Measurements from ENCODE around the gene LSM12. TPM values are rescaled to one million over a fixed set of nuclear protein-coding genes. Genes with fewer than 3 reads are reported as not detected.
A peak's percentile ranks its signal among the peaks of the same experiment; 100 is the strongest.
"Not testable (repeated sequence)": the region's sequence is repeated elsewhere in the genome, so short reads cannot be mapped to it uniquely, and the experiment has no call there.

LSM12 gene
- total RNA-seq, 1 experiment from 2014 or later, result 128 TPM

- TF ChIP-seq, protein P1, sequence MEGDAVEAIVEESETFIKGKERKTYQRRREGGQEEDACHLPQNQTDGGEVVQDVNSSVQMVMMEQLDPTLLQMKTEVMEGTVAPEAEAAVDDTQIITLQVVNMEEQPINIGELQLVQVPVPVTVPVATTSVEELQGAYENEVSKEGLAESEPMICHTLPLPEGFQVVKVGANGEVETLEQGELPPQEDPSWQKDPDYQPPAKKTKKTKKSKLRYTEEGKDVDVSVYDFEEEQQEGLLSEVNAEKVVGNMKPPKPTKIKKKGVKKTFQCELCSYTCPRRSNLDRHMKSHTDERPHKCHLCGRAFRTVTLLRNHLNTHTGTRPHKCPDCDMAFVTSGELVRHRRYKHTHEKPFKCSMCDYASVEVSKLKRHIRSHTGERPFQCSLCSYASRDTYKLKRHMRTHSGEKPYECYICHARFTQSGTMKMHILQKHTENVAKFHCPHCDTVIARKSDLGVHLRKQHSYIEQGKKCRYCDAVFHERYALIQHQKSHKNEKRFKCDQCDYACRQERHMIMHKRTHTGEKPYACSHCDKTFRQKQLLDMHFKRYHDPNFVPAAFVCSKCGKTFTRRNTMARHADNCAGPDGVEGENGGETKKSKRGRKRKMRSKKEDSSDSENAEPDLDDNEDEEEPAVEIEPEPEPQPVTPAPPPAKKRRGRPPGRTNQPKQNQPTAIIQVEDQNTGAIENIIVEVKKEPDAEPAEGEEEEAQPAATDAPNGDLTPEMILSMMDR (conservative IDR thresholded peaks at IDR 0.05), result no peak
- Histone ChIP-seq H4K91ac (ENCODE audit: insufficient read length, low read depth, low read length) (no peak overlapping the region), H3K79me2 (ENCODE audit: insufficient read depth, low read length) (peaks cover 23% of the 10 kb centered on the region), H3K4ac (ENCODE audit: low read depth, low read length) (no peak overlapping the region), H4K8ac (replicated peaks; ENCODE audit: insufficient read length, low read depth, low read length) (no peak overlapping the region), H2BK120ac (ENCODE audit: low read depth, low read length, poor library complexity, severe bottlenecking) (no peak overlapping the region), H3K4me2 (ENCODE audit: insufficient read depth, insufficient read length, low read length) (no peak overlapping the region), H3K23ac (ENCODE audit: insufficient read length, low read depth, low read length) (no peak overlapping the region), H3K56ac (ENCODE audit: insufficient read length, low read depth, low read length) (no peak overlapping the region), H4K5ac (ENCODE audit: insufficient read length, low read depth, low read length) (no peak overlapping the region), H3K4me1 (ENCODE audit: insufficient read depth, low read length) (no peaks in the 10 kb centered on the region), H3K14ac (ENCODE audit: insufficient read depth, low read length) (no peak overlapping the region), H3K18ac (ENCODE audit: insufficient read length, low read depth, low read length) (no peak overlapping the region), H2BK12ac (ENCODE audit: insufficient read length, low read depth, low read length) (no peak overlapping the region), H3K9me3 (ENCODE audit: control insufficient read depth, low read depth, low read length) (no peaks in the 10 kb centered on the region), H2BK5ac (ENCODE audit: insufficient read length, low read length) (no peak overlapping the region), H3K9ac (ENCODE audit: extremely low read depth, insufficient read length, low read length) (no peak overlapping the region), H3T11ph (ENCODE audit: low read length) (no peak overlapping the region), H2AK5ac (ENCODE audit: insufficient read length, low read length) (no peak overlapping the region), H3K27ac (ENCODE audit: insufficient read length, low read depth, low read length) (no peak overlapping the region), H3K79me1 (ENCODE audit: insufficient read depth, low read depth, low read length, poor library complexity, severe bottlenecking) (peaks cover 18% of the 10 kb centered on the region), H2AFZ (ENCODE audit: low read length) (no peak overlapping the region), H4K20me1 (ENCODE audit: control insufficient read depth, insufficient read depth, insufficient read length) (no peaks in the 10 kb centered on the region), H2BK15ac (ENCODE audit: low read depth, low read length) (no peak overlapping the region), H3K27me3 (ENCODE audit: insufficient read depth, low read length) (no peaks in the 10 kb centered on the region), H2BK20ac (ENCODE audit: low read depth, low read length, poor library complexity, severe bottlenecking) (no peak overlapping the region), H3K23me2 (ENCODE audit: insufficient read length, low read depth, low read length, poor library complexity, severe bottlenecking) (no peaks in the 10 kb centered on the region)
- H3K4me3 Mint-ChIP-seq, result no peak overlapping the region
- peaks cover 5 to 6% of the 10 kb centered on the region in 2 experiments for H3K4me1 Mint-ChIP-seq
- H3K36me3 Mint-ChIP-seq (ENCODE audit: insufficient read depth in 1 of 3, low read depth in 3 of 3), result peaks cover 32 to 82% (median 65%) of the 10 kb centered on the region in 3 experiments
- no peaks in the 10 kb centered on the region for H3K9me3 Mint-ChIP-seq
- H3K27me3 Mint-ChIP-seq (ENCODE audit: low read depth), result no peaks in the 10 kb centered on the region
- H3K27ac Mint-ChIP-seq, result peak overlapping the region in 1 of 3 experiments; percentile 40; a peak in 1 of 7 replicates
- DNase-seq, result no peak
- no CpG with 5 or more reads among the region's 9 CpGs for WGBS (ENCODE audit: extremely low coverage, insufficient read length, low lambda C conversion rate)
These were observed 17.0 kb downstream of the LSM12 start for GRCh38 chr17:44049294-44050060.

GRCh38 chr17:44046893-44047292 is 19.6 kb downstream of the LSM12 start:
- not testable (repeated sequence) for H3K4me3 Mint-ChIP-seq; H3K27me3 Mint-ChIP-seq (ENCODE audit: low read depth); H3T11ph ChIP-seq (ENCODE audit: low read length); H3K23ac ChIP-seq (ENCODE audit: insufficient read length, low read depth, low read length); H3K27ac ChIP-seq (ENCODE audit: insufficient read length, low read depth, low read length); DNase-seq; H3K27ac Mint-ChIP-seq; H3K27me3 ChIP-seq (ENCODE audit: insufficient read depth, low read length); H2AK5ac ChIP-seq (ENCODE audit: insufficient read length, low read length); H3K23me2 ChIP-seq (ENCODE audit: insufficient read length, low read depth, low read length, poor library complexity, severe bottlenecking); H4K91ac ChIP-seq (ENCODE audit: insufficient read length, low read depth, low read length); H3K9me3 Mint-ChIP-seq; H3K4me1 ChIP-seq (ENCODE audit: insufficient read depth, low read length); H3K56ac ChIP-seq (ENCODE audit: insufficient read length, low read depth, low read length); H2BK120ac ChIP-seq (ENCODE audit: low read depth, low read length, poor library complexity, severe bottlenecking); H3K9me3 ChIP-seq (ENCODE audit: control insufficient read depth, low read depth, low read length); H3K4me2 ChIP-seq (ENCODE audit: insufficient read depth, insufficient read length, low read length); H2AFZ ChIP-seq (ENCODE audit: low read length); H3K4ac ChIP-seq (ENCODE audit: low read depth, low read length); H2BK20ac ChIP-seq (ENCODE audit: low read depth, low read length, poor library complexity, severe bottlenecking); H2BK15ac ChIP-seq (ENCODE audit: low read depth, low read length); H4K5ac ChIP-seq (ENCODE audit: insufficient read length, low read depth, low read length); H3K14ac ChIP-seq (ENCODE audit: insufficient read depth, low read length); H3K9ac ChIP-seq (ENCODE audit: extremely low read depth, insufficient read length, low read length); H3K18ac ChIP-seq (ENCODE audit: insufficient read length, low read depth, low read length); H2BK5ac ChIP-seq (ENCODE audit: insufficient read length, low read length); H4K20me1 ChIP-seq (ENCODE audit: control insufficient read depth, insufficient read depth, insufficient read length); H4K8ac ChIP-seq (replicated peaks; ENCODE audit: insufficient read length, low read depth, low read length); H2BK12ac ChIP-seq (ENCODE audit: insufficient read length, low read depth, low read length)
- Mint-ChIP-seq H3K4me1 (peaks cover 8 to 13% of the 10 kb centered on the region in 2 experiments), H3K36me3 (ENCODE audit: insufficient read depth in 1 of 3, low read depth in 3 of 3) (peaks cover 18 to 60% (median 48%) of the 10 kb centered on the region in 3 experiments)
- no CpG with 5 or more reads among the region's 7 CpGs for WGBS (ENCODE audit: extremely low coverage, insufficient read length, low lambda C conversion rate)
- Histone ChIP-seq H3K79me1 (ENCODE audit: insufficient read depth, low read depth, low read length, poor library complexity, severe bottlenecking) (peaks cover 20% of the 10 kb centered on the region), H3K79me2 (ENCODE audit: insufficient read depth, low read length) (peaks cover 17% of the 10 kb centered on the region)

All from H9 (cell line).